Upper lobe of left lung (tissue), 6 donors: Measurements from ENCODE around the gene TUBB1. TPM values are rescaled to one million over a fixed set of nuclear protein-coding genes. Genes with fewer than 3 reads are reported as not detected.
A peak's percentile ranks its signal among the peaks of the same experiment; 100 is the strongest.

Experiments
- ATAC-seq, 2 donors: fragments of 200-7000 bp; cut with Tn5 transposase; one replicate each; pipeline ENCODE4 v1.9.1; 2022; ENCODE audit warnings: mild to moderate bottlenecking in 2 of 2, moderate library complexity in 2 of 2; ENCODE audit not compliant: low FRiP score in 2 of 2
- DNase-seq, 2 donors: peaks; one replicate each; pipeline ENCODE4 v3.0.0-alpha.2; 2019 to 2020
- H3K27ac ChIP-seq, 4 donors: fragments of 200-600 bp; sonication (generic); one replicate each; pipeline ENCODE4 v1.5.1; 2016 to 2019
- H3K27me3 ChIP-seq, 4 donors: fragments of 200-600 bp; sonication (generic); one replicate each; pipeline ENCODE4 v1.5.1; 2017 to 2019
- H3K36me3 ChIP-seq, 4 donors: fragments of 200-600 bp; sonication (generic); one replicate each; pipeline ENCODE4 v1.5.1; 2016 to 2019
- H3K4me1 ChIP-seq, 4 donors: fragments of 200-600 bp; sonication (generic); one replicate each; pipeline ENCODE4 v1.5.1; 2018 to 2019
- H3K4me3 ChIP-seq, 4 donors: fragments of 200-600 bp; sonication (generic); one replicate each; pipeline ENCODE4 v1.5.1; 2017 to 2019; ENCODE audit warnings: mild to moderate bottlenecking in 2 of 4, moderate library complexity in 1 of 4
- H3K9me3 ChIP-seq, 4 donors: fragments of 200-600 bp; sonication (generic); one replicate each; pipeline ENCODE4 v1.5.1; 2018 to 2019
- CTCF ChIP-seq, 6 experiments: fragments of 450-650 bp in 4 of 6; fragments of 200-600 bp in 2 of 6; sonication (generic) in 2 of 6; IDR thresholded peaks; one replicate each; pipeline ENCODE4 v1.5.1; 2016 to 2019; ENCODE audit warnings: antibody characterized with exemption in 6 of 6
- EP300 ChIP-seq, 4 donors: sonication (generic); formaldehyde crosslinking; IDR thresholded peaks; one replicate each; pipeline ENCODE4 v1.5.1; 2017; ENCODE audit warnings: antibody characterized with exemption in 4 of 4, control low read depth in 2 of 4
- POLR2A ChIP-seq, 4 donors: fragments of 450-650 bp; IDR thresholded peaks; one replicate each; pipeline ENCODE4 v1.5.1; 2016 to 2017; ENCODE audit warnings: antibody characterized with exemption in 4 of 4, mild to moderate bottlenecking in 2 of 4
- POLR2AphosphoS5 ChIP-seq, 2 donors: sonication (generic); formaldehyde crosslinking; IDR thresholded peaks; one replicate each; pipeline ENCODE4 v1.5.1; 2017; ENCODE audit warnings: antibody characterized with exemption in 2 of 2
- WGBS, 2 donors: methylation state at CpG; one replicate each; pipeline ENCODE4 v1.1.5; 2017 to 2018; 5-methylcytosine and 5-hydroxymethylcytosine counted together
- total RNA-seq, 6 donors: library from RNA; depleted of rRNA in 4 of 6; stranded (reverse); fragments of >200 nt in 4 of 6; gene quantifications; one replicate each; pipeline versions ENCODE4 v1.1.0 to v1.2.1, GENCODE V29; 2016 to 2021
- donor health status: DM: no; HTN: no; CAD: no; lungs with moderate emphysema.
- donor health status: DM: no; HTN: yes; CAD: no; lungs with severe emphysema.

The TUBB1 gene
- total RNA-seq, 6 donors from 2014 or later, result 1.5 to 9.3 (median 2.6) TPM

- Histone ChIP-seq H3K9me3 (no peaks in the 10 kb centered on the region), H3K4me3 (no peak overlapping the region), H3K27me3 (no peaks in the 10 kb centered on the region), H3K27ac (peak overlapping the region in 3 of 4 donors; percentile 19 to 93 (median 93)), H3K4me1 (peaks cover 26 to 41% (median 40%) of the 10 kb centered on the region in 4 donors), H3K36me3 (no peaks in the 10 kb centered on the region)
- ATAC-seq (no peak), DNase-seq (no peak)
- 77 to 82% methylated on average over 3 of the region's 3 CpGs for WGBS, 2 donors
- TF ChIP-seq POLR2AphosphoS5 (IDR thresholded peaks at IDR 0.05), result no peak
- TF ChIP-seq POLR2A (IDR thresholded peaks at IDR 0.05), result no peak
- TF ChIP-seq EP300 (IDR thresholded peaks at IDR 0.05), result no peak
- TF ChIP-seq CTCF (IDR thresholded peaks at IDR 0.05), result no peak
These were observed 24.5 kb downstream of the TUBB1 start for GRCh38 chr20:59043698-59044097.

- H3K36me3 ChIP-seq, result no peaks in the 10 kb centered on the region
- DNase-seq (peak in 1 of 2 donors; percentile 56), ATAC-seq (no peak)
- no peak overlapping the region for H3K4me3 ChIP-seq
- H3K27me3 ChIP-seq, result no peaks in the 10 kb centered on the region
- 72 to 78% methylated on average over 3 of the region's 3 CpGs for WGBS, 2 donors
- TF ChIP-seq POLR2AphosphoS5 (IDR thresholded peaks at IDR 0.05) (peak in 1 of 2 donors; percentile 16), POLR2A (IDR thresholded peaks at IDR 0.05) (no peak), EP300 (IDR thresholded peaks at IDR 0.05) (peak in 2 of 4 donors; percentile 82 to 99)
- peak overlapping the region in 3 of 4 donors; percentile 12 to 93 (median 19) for H3K27ac ChIP-seq
- H3K4me1 ChIP-seq, result peaks cover 29 to 41% (median 40%) of the 10 kb centered on the region in 4 donors
- no peaks in the 10 kb centered on the region for H3K9me3 ChIP-seq
These were observed 25.1 kb downstream of the TUBB1 start for GRCh38 chr20:59044295-59044694.

- Histone ChIP-seq H3K9me3 (no peaks in the 10 kb centered on the region), H3K36me3 (no peaks in the 10 kb centered on the region), H3K4me3 (no peak overlapping the region), H3K27me3 (no peaks in the 10 kb centered on the region), H3K27ac (peak overlapping the region in 1 of 4 donors; percentile 93), H3K4me1 (peaks cover 32 to 40% (median 35%) of the 10 kb centered on the region in 4 donors)
- ATAC-seq (no peak), DNase-seq (no peak)
- 80 to 85% methylated on average over 3 of the region's 3 CpGs for WGBS, 2 donors
- TF ChIP-seq POLR2AphosphoS5 (IDR thresholded peaks at IDR 0.05), result no peak
- TF ChIP-seq EP300 (IDR thresholded peaks at IDR 0.05), result no peak
- no peak for TF ChIP-seq POLR2A (IDR thresholded peaks at IDR 0.05)
- no peak for TF ChIP-seq CTCF (IDR thresholded peaks at IDR 0.05)
These were observed 25.6 kb downstream of the TUBB1 start for GRCh38 chr20:59044796-59045195.

DNA sequence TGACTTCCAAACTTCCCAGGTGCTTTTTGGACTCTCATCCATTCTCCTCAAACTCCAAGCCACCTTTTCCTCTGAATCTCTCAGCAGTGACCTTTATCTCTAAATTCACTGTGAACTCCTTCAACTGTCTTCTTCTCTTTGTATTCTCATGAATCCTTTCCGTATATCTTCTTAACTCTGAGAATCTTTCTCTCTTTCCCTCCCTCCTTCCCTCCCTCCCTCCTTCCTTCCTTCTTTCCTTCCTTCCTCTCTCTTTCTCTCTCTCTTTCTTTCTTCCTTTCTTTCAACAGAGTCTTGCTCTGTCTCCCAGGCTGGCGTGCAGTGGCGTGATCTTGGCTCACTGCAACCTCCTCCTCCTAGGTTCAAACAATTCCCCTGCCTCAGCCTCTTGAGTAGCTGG is 27.6 kb downstream of the TUBB1 start:
- Histone ChIP-seq H3K4me1 (peaks cover 15 to 19% (median 17%) of the 10 kb centered on the region in 4 donors), H3K27me3 (no peaks in the 10 kb centered on the region), H3K27ac (peak overlapping the region in 3 of 4 donors; percentile 59 to 82 (median 68)), H3K9me3 (no peaks in the 10 kb centered on the region), H3K36me3 (no peaks in the 10 kb centered on the region), H3K4me3 (no peak overlapping the region)
- no peak for ATAC-seq
- WGBS, 2 donors, result 93 to 95% methylated on average over 3 of the region's 3 CpGs
- TF ChIP-seq EP300 (IDR thresholded peaks at IDR 0.05) (no peak), POLR2A (IDR thresholded peaks at IDR 0.05) (no peak), CTCF (IDR thresholded peaks at IDR 0.05) (no peak), POLR2AphosphoS5 (IDR thresholded peaks at IDR 0.05) (no peak)
- DNase-seq, result no peak

DNA sequence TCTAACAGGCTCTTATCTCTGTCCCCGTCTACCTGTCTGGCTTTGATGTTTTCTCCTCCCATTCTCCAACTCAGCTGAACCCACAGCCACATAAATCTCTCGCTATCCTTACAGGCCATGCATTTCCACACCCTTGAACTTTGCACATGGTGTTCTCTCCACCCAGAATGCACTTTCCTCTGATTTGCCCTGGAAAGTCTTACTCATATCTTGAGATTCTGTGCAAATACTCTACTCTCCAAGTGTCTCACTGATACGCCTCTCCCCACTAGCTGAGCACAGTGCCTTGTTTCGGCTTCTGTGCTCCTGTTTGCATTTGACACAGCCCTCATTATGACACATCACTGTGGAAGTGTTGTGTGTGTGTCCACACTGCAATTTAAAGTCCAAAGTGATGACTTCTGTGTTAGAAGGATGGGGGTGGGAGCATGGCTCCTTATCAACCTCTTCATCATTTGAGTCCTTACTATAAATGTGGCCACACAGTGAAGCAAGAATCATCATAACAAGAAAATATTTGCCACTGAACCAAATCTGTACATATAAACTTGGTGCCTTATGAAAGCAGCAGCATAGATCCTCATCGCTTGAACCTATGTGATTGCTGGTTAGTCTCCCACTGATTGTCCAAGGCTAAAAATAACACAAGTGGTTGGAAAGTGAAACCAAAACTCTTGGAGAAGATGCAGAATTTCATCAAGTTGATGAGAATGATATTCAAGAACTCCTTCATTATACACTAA is 28.9 kb downstream of the TUBB1 start:
- no peak overlapping the region for H3K4me3 ChIP-seq
- no peaks in the 10 kb centered on the region for H3K27me3 ChIP-seq
- TF ChIP-seq CTCF (IDR thresholded peaks at IDR 0.05), result no peak
- peak; percentile 68 to 81 for TF ChIP-seq POLR2AphosphoS5 (IDR thresholded peaks at IDR 0.05)
- TF ChIP-seq EP300 (IDR thresholded peaks at IDR 0.05), result peak; percentile 2 to 100 (median 88)
- TF ChIP-seq POLR2A (IDR thresholded peaks at IDR 0.05), result peak in 1 of 4 donors; percentile 36
- ATAC-seq (peak; percentile 72 to 94), DNase-seq (peak in 1 of 2 donors; percentile 75)
- H3K36me3 ChIP-seq, result no peaks in the 10 kb centered on the region
- 66 to 75% methylated on average over 5 of the region's 5 CpGs for WGBS, 2 donors
- H3K27ac ChIP-seq, result peak overlapping the region; percentile 59 to 82 (median 66)
- peaks cover 10 to 15% (median 14%) of the 10 kb centered on the region in 4 donors for H3K4me1 ChIP-seq
- no peaks in the 10 kb centered on the region for H3K9me3 ChIP-seq
